CD14-positive monocyte (primary cell): ENCODE measurements around the gene GCDH. TPM values are rescaled to one million over a fixed set of nuclear protein-coding genes. Genes with fewer than 3 reads are reported as not detected.
A peak's percentile ranks its signal among the peaks of the same experiment; 100 is the strongest.

ENCODE experiments used
- DNase-seq, 3 donors: peaks; one replicate each; pipeline ENCODE4 v3.0.0-alpha.2; 2011 to 2022
- H2AFZ ChIP-seq: 2 replicates; pipeline ENCODE4 v1.6.0; 2012; ENCODE audit warnings: mild to moderate bottlenecking, low read depth, low read length, inconsistent platforms; ENCODE audit not compliant: insufficient read depth, poor library complexity, severe bottlenecking
- H3K27ac ChIP-seq, 2 donors: 1 replicate in 1 of 2; 2 replicates in 1 of 2; pipeline ENCODE4 v1.5.1; 2012 to 2013; ENCODE audit warnings: low read length in 2 of 2, control low read depth in 1 of 2, inconsistent platforms in 1 of 2, low read depth in 1 of 2, mild to moderate bottlenecking in 1 of 2
- H3K27me3 ChIP-seq, 2 donors: one replicate each; pipeline versions ENCODE4 v1.6.0 to v1.6.1; 2011 to 2013; ENCODE audit warnings: low read length in 2 of 2; ENCODE audit not compliant: control insufficient read depth in 2 of 2, insufficient read depth in 2 of 2
- H3K36me3 ChIP-seq, 2 donors: replicated peaks in 1 of 2; 1 replicate in 1 of 2; 2 replicates in 1 of 2; pipeline versions ENCODE4 v1.5.1 to v1.6.1; 2012 to 2013; ENCODE audit warnings: low read length in 2 of 2, control low read depth in 1 of 2, inconsistent platforms in 1 of 2, mild to moderate bottlenecking in 1 of 2; ENCODE audit not compliant: insufficient read depth in 2 of 2, control insufficient read depth in 1 of 2
- H3K4me1 ChIP-seq, 2 donors: 1 replicate in 1 of 2; 2 replicates in 1 of 2; pipeline versions ENCODE4 v1.5.1 to v1.6.1; 2012 to 2013; ENCODE audit warnings: low read length in 2 of 2, control low read depth in 1 of 2, inconsistent platforms in 1 of 2, mild to moderate bottlenecking in 1 of 2, moderate library complexity in 1 of 2; ENCODE audit not compliant: insufficient read depth in 2 of 2, control insufficient read depth in 1 of 2
- H3K4me2 ChIP-seq: replicated peaks from 2 replicates; pipeline ENCODE3; 2012; ENCODE audit warnings: low read length, moderate library complexity, mild to moderate bottlenecking; ENCODE audit not compliant: poor library complexity, severe bottlenecking; ENCODE audit errors: extremely low read depth
- H3K4me3 ChIP-seq, 3 experiments: fragments of 200-600 bp in 1 of 3; sonication (generic) in 1 of 3; replicated peaks in 1 of 3; 1 replicate in 2 of 3; 2 replicates in 1 of 3; pipeline ENCODE4 v1.5.1; 2011 to 2013; ENCODE audit warnings: low read length in 3 of 3, mild to moderate bottlenecking in 3 of 3, control low read depth in 2 of 3, low read depth in 2 of 3, inconsistent platforms in 1 of 3, moderate library complexity in 1 of 3
- H3K79me2 ChIP-seq: 2 replicates; pipeline ENCODE4 v1.6.0; 2012; ENCODE audit warnings: mild to moderate bottlenecking, control low read depth, inconsistent platforms, low read length, moderate library complexity; ENCODE audit not compliant: insufficient read depth
- H3K9ac ChIP-seq: 2 replicates; pipeline ENCODE4 v1.6.0; 2017; ENCODE audit warnings: low read length, mild to moderate bottlenecking; ENCODE audit not compliant: insufficient read depth, poor library complexity, severe bottlenecking
- H3K9me3 ChIP-seq, 2 donors: replicated peaks in 1 of 2; 1 replicate in 1 of 2; 2 replicates in 1 of 2; pipeline versions ENCODE4 v1.5.1 to v1.6.1; 2012 to 2013; ENCODE audit warnings: low read length in 2 of 2, control low read depth in 1 of 2; ENCODE audit not compliant: control insufficient read depth in 1 of 2, insufficient read depth in 1 of 2
- H4K20me1 ChIP-seq: 2 replicates; pipeline ENCODE4 v1.6.0; 2012; ENCODE audit warnings: mild to moderate bottlenecking, low read length, control low read depth, moderate library complexity; ENCODE audit not compliant: insufficient read depth
- H3K27ac Mint-ChIP-seq, 7 donors: one replicate each; pipeline ENCODE4 v1.8.0; 2020; ENCODE audit warnings: mild to moderate bottlenecking in 7 of 7, mixed read lengths in 7 of 7, moderate library complexity in 6 of 7, inconsistent platforms in 2 of 7
- H3K27me3 Mint-ChIP-seq, 3 donors: one replicate each; pipeline ENCODE4 v1.8.0; 2021 to 2022; ENCODE audit warnings: low read depth in 3 of 3, mild to moderate bottlenecking in 3 of 3, mixed read lengths in 3 of 3, moderate library complexity in 3 of 3, inconsistent platforms in 1 of 3
- H3K36me3 Mint-ChIP-seq, 2 donors: one replicate each; pipeline ENCODE4 v1.8.0; 2020; ENCODE audit warnings: mixed read lengths in 2 of 2, inconsistent platforms in 1 of 2, mild to moderate bottlenecking in 1 of 2
- H3K4me1 Mint-ChIP-seq: one replicate; pipeline ENCODE4 v1.8.0; 2020; ENCODE audit warnings: mild to moderate bottlenecking, mixed read lengths
- H3K4me3 Mint-ChIP-seq, 2 donors: one replicate each; pipeline ENCODE4 v1.8.0; 2020; ENCODE audit warnings: mild to moderate bottlenecking in 2 of 2, mixed read lengths in 2 of 2, moderate library complexity in 1 of 2
- H3K9me3 Mint-ChIP-seq, 7 donors: one replicate each; pipeline ENCODE4 v1.8.0; 2020 to 2022; ENCODE audit warnings: mixed read lengths in 7 of 7, mild to moderate bottlenecking in 6 of 7, moderate library complexity in 6 of 7, inconsistent platforms in 2 of 7
- CTCF ChIP-seq: fragments of 200-600 bp; IDR thresholded peaks from one replicate; pipeline ENCODE4 v1.8.0; 2022; ENCODE audit warnings: antibody characterized with exemption, mild to moderate bottlenecking
- WGBS: methylation state at CpG from one replicate; pipeline ENCODE4 v1.1.5; 2013; ENCODE audit warnings: missing lambda C conversion rate; ENCODE audit not compliant: insufficient coverage; 5-methylcytosine and 5-hydroxymethylcytosine counted together
- intact Hi-C, 2 donors: fragments of 100-400 bp; cut with micrococcal nuclease; formaldehyde crosslinking; loops; one replicate each; pipeline versions ENCODE4 v1.15.0 to v1.15.1; 2023
- polyA plus RNA-seq, 3 donors: library from polyadenylated mRNA; depleted of rRNA in 1 of 3; unstranded in 2 of 3; stranded (reverse) in 1 of 3; fragments of 300-500 nt in 2 of 3; fragments of >200 nt in 1 of 3; fragmentation: Illumina TruSeq in 2 of 3; gene quantifications; 1 replicate in 2 of 3; 2 replicates in 1 of 3; pipeline ENCODE4 v1.2.3, GENCODE V29; 2012 to 2021

Gene GCDH
- polyA plus RNA-seq, 3 donors: 7.3 to 30.5 (median 9.6) TPM

- TF ChIP-seq CTCF: no peak
- H2AFZ ChIP-seq: no peak overlapping the region
- no peak overlapping the region for H3K4me3 Mint-ChIP-seq
- H3K36me3 ChIP-seq: no peaks in the 10 kb centered on the region
- no peak for DNase-seq
- 98% methylated on average over 9 of the region's 9 CpGs for WGBS
- no peaks in the 10 kb centered on the region for H3K79me2 ChIP-seq
- no peak overlapping the region for H3K27ac ChIP-seq
- no peak overlapping the region for H3K4me2 ChIP-seq
- H3K9me3 Mint-ChIP-seq: no peaks in the 10 kb centered on the region
- H3K9me3 ChIP-seq: no peaks in the 10 kb centered on the region
- peak overlapping the region in 2 of 7 donors; percentile 21 to 50 for H3K27ac Mint-ChIP-seq
- H3K27me3 Mint-ChIP-seq: no peaks in the 10 kb centered on the region
- intact Hi-C loops: no loop called here
- peaks cover 0 to under 1% of the 10 kb centered on the region in 2 donors for H3K4me1 ChIP-seq
- no peak overlapping the region for H3K9ac ChIP-seq
- peaks cover 2% of the 10 kb centered on the region for H3K4me1 Mint-ChIP-seq
- H4K20me1 ChIP-seq: no peaks in the 10 kb centered on the region
- no peak overlapping the region for H3K4me3 ChIP-seq
- no peaks in the 10 kb centered on the region for H3K27me3 ChIP-seq
- peaks cover 4 to 17% of the 10 kb centered on the region in 2 donors for H3K36me3 Mint-ChIP-seq
Observed at GRCh38 chr19:12907166-12907565, 16.2 kb downstream of the GCDH start.

- Histone ChIP-seq H3K9me3 (no peaks in the 10 kb centered on the region), H3K4me3 (peak overlapping the region in 1 of 3 experiments; percentile 58), H3K36me3 (no peaks in the 10 kb centered on the region), H3K27ac (peak overlapping the region in 1 of 2 donors; percentile 83), H3K4me2 (peak overlapping the region; percentile 70), H3K79me2 (no peaks in the 10 kb centered on the region), H3K4me1 (peaks cover 27% of the 10 kb centered on the region in 2 donors), H2AFZ (peak overlapping the region; percentile 87), H4K20me1 (no peaks in the 10 kb centered on the region), H3K9ac (peak overlapping the region; percentile 16), H3K27me3 (no peaks in the 10 kb centered on the region)
- TF ChIP-seq CTCF: no peak
- intact Hi-C loops: no loop called here
- WGBS: 75% methylated on average over 4 of the region's 4 CpGs
- DNase-seq: no peak
- peaks cover 28% of the 10 kb centered on the region for H3K4me1 Mint-ChIP-seq
- H3K27ac Mint-ChIP-seq: no peak overlapping the region
- no peaks in the 10 kb centered on the region for H3K9me3 Mint-ChIP-seq
- no peak overlapping the region for H3K4me3 Mint-ChIP-seq
- H3K36me3 Mint-ChIP-seq: peaks cover 2 to 3% of the 10 kb centered on the region in 2 donors
- peaks cover 0 to 3% (median 3%) of the 10 kb centered on the region in 3 donors for H3K27me3 Mint-ChIP-seq
Observed at GRCh38 chr19:12912571-12912970, 21.6 kb downstream of the GCDH start.
